Measurements from ENCODE around the gene UVRAG. TPM values are rescaled to one million over a fixed set of nuclear protein-coding genes. Genes with fewer than 3 reads are reported as not detected.

Gene UVRAG
- total and polyA plus RNA-seq, 10 donors, result 13.8 to 80.8 (median 42.9) TPM

DNA sequence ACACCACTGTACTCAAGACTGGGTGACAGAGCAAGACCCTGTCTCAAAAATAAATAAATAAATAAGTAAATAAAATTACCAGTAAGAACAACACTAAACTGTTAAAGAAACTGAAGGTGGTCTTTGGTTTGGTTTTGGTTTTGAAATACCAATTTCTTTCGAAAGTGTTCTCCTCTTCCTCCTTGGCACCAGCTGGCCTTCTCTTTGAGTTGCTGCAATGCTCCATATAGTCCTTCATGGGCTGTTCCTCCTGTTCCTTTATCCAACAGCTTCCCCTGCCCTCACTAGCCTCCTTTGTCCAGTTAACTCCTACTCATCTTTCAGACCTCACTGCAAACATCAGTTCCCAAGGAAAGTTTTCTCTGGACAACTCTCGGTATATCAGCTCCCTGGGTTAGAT, 5.0 kb upstream of the UVRAG start:
- no peak for DNase-seq
- 59 to 90% (median 72%) methylated on average over 2 of the region's 2 CpGs for WGBS, 5 donors
- intact Hi-C loops (cut with DNase I; ENCODE audit: low total_unique reads), result loop anchor here (10.0 kb wide), 1 partner anchor 345 kb away; no protein-coding TSS in a partner anchor
- H3K27ac ChIP-seq, result peak overlapping the region in 4 of 8 donors; percentile 18 to 38 (median 27)
- no peaks in the 10 kb centered on the region for H3K9me3 ChIP-seq
- peaks cover 7 to 36% (median 18%) of the 10 kb centered on the region in 6 donors for H3K4me1 ChIP-seq
- TF ChIP-seq POLR2AphosphoS5 (IDR thresholded peaks at IDR 0.05) (no peak), POLR2A (IDR thresholded peaks at IDR 0.05) (no peak)
- TF ChIP-seq, protein P1, sequence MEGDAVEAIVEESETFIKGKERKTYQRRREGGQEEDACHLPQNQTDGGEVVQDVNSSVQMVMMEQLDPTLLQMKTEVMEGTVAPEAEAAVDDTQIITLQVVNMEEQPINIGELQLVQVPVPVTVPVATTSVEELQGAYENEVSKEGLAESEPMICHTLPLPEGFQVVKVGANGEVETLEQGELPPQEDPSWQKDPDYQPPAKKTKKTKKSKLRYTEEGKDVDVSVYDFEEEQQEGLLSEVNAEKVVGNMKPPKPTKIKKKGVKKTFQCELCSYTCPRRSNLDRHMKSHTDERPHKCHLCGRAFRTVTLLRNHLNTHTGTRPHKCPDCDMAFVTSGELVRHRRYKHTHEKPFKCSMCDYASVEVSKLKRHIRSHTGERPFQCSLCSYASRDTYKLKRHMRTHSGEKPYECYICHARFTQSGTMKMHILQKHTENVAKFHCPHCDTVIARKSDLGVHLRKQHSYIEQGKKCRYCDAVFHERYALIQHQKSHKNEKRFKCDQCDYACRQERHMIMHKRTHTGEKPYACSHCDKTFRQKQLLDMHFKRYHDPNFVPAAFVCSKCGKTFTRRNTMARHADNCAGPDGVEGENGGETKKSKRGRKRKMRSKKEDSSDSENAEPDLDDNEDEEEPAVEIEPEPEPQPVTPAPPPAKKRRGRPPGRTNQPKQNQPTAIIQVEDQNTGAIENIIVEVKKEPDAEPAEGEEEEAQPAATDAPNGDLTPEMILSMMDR (IDR thresholded peaks at IDR 0.05 in 8 of 11, conservative IDR thresholded peaks at IDR 0.05 in 3 of 11), result no peak
- H3K27me3 ChIP-seq (replicated peaks in 1 of 7), result no peaks in the 10 kb centered on the region
- H3K36me3 ChIP-seq, result no peaks in the 10 kb centered on the region
- no peak overlapping the region for H3K4me3 ChIP-seq

DNA sequence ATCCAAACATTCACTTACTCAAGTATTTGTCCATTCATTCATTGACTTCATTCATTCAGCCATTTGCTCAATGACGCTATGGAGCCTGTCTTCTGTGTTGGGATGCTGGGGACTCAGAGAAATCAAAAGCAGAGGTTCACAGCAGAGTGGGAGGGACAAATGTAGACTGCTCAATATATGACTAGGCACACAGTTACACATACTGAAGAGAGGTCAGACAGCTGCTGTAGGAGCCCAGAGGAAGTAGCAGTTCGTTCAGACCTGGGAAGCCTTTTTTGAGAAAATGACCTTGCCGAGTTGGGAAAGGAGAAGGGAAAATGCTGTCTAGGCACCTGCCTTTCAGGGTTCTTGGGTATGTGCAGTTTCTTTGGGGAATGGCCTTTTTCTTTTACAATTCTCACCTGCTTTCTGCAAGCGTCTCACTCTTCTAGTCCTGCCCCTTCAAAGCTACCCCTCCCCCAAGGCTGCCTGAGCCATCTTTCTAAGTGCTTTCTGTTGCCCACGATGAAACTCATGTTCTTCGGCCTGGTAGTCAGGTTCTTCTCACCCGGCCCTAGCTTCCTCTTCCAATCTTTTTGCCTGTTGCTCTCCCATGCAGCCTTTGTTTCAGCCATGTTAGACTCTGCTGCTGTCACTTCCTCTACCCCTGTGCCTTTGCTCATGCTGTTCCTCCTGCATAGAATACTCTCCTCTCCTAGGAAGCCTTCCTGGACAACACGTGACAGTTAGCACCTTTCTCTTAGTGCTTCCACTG, 4.2 kb upstream of the UVRAG start:
- Histone ChIP-seq H3K4me3 (no peak overlapping the region), H3K27ac (peak overlapping the region in 4 of 8 donors; percentile 18 to 38 (median 27)), H3K4me1 (peaks cover 7 to 36% (median 18%) of the 10 kb centered on the region in 6 donors), H3K9me3 (no peaks in the 10 kb centered on the region), H3K27me3 (replicated peaks in 1 of 7) (no peaks in the 10 kb centered on the region), H3K36me3 (no peaks in the 10 kb centered on the region)
- DNase-seq, result no peak
- no peak for TF ChIP-seq POLR2AphosphoS5 (IDR thresholded peaks at IDR 0.05)
- TF ChIP-seq, protein P1 (IDR thresholded peaks at IDR 0.05 in 8 of 11, conservative IDR thresholded peaks at IDR 0.05 in 3 of 11), result no peak
- no peak for TF ChIP-seq POLR2A (IDR thresholded peaks at IDR 0.05)
- WGBS, 5 donors, result 42 to 73% (median 61%) methylated on average over 8 of the region's 8 CpGs
- intact Hi-C loops (cut with DNase I; ENCODE audit: low total_unique reads), result no loop called here

DNA sequence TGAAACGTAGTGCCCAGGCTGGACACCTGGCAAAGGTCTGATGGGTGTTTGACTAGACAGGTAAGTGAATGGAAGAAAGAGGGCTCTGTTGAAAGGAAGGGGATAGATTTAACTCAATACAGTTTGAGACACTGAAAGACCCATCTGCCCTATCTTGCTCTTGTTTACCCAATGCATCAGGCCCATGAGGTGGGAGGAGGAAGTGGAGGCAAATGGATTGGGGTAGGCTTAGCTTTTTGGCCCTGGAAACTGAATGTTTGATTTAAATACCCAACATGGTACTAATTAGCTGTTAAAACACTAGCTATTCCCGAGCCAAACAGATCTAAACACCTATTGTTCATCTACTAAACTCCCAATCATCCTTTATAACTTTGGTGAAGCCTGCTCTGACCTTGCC, 3.5 kb upstream of the UVRAG start:
- Histone ChIP-seq H3K9me3 (no peaks in the 10 kb centered on the region), H3K27ac (no peak overlapping the region), H3K4me3 (no peak overlapping the region), H3K4me1 (peaks cover 10 to 43% (median 24%) of the 10 kb centered on the region in 6 donors), H3K36me3 (no peaks in the 10 kb centered on the region), H3K27me3 (replicated peaks in 1 of 7) (no peaks in the 10 kb centered on the region)
- 71 to 94% (median 84%) methylated on average over 2 of the region's 2 CpGs for WGBS, 5 donors
- DNase-seq, result no peak
- intact Hi-C loops (cut with DNase I; ENCODE audit: low total_unique reads), result no loop called here
- TF ChIP-seq POLR2A (IDR thresholded peaks at IDR 0.05), result no peak
- TF ChIP-seq POLR2AphosphoS5 (IDR thresholded peaks at IDR 0.05), result no peak

DNA sequence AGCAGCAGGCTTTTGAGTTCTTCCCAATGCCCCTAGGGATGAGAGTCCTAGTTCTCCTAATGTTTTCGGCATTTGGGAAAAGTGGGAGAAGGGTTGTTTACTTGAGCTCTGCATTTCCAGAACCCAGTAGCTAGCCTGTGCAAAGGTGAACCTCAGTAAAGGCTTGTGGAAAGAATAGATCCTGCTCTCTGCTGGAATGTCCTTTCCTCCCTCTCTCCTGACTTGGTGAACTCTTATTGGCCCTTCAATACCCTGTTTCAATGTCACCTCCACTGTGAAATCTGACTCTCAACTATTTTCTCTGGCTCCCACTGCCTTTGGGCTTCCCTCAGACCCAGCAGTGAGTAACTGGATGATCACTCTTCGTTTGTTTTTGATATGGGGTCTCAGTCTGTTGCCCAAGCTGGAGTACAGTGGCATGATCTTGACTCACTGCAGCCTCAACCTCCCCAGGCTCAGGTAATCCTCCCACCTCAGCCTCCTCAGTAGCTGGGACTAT, 2.4 kb upstream of the UVRAG start:
- DNase-seq, result no peak
- intact Hi-C loops (cut with DNase I; ENCODE audit: low total_unique reads), result no loop called here
- Histone ChIP-seq H3K27ac (no peak overlapping the region), H3K36me3 (no peaks in the 10 kb centered on the region), H3K9me3 (no peaks in the 10 kb centered on the region), H3K27me3 (replicated peaks in 1 of 7) (no peaks in the 10 kb centered on the region), H3K4me1 (peaks cover 19 to 54% (median 36%) of the 10 kb centered on the region in 6 donors), H3K4me3 (no peak overlapping the region)
- 82 to 88% (median 84%) methylated on average over 2 of the region's 2 CpGs for WGBS, 5 donors
- TF ChIP-seq, protein P1 (IDR thresholded peaks at IDR 0.05 in 8 of 11, conservative IDR thresholded peaks at IDR 0.05 in 3 of 11), result no peak
- no peak for TF ChIP-seq POLR2AphosphoS5 (IDR thresholded peaks at IDR 0.05)
- TF ChIP-seq POLR2A (IDR thresholded peaks at IDR 0.05), result no peak

Data from spleen (tissue), 11 donors.